Fibroblast of skin of back (primary cell): ENCODE results near the gene NXPH2. TPM values are rescaled to one million over a fixed set of nuclear protein-coding genes. Genes with fewer than 3 reads are reported as not detected.

ENCODE experiments used
- DNase-seq: peaks from one replicate; pipeline ENCODE4 v3.0.0-alpha.2; 2013
- polyA plus RNA-seq, 2 experiments: library from polyadenylated mRNA; unstranded; fragments of 120-200 nt; gene quantifications; one replicate each; pipeline ENCODE4 v1.2.1, GENCODE V29; 2013; ENCODE audit not compliant: insufficient read length in 2 of 2

Gene NXPH2
- polyA plus RNA-seq (2013, experiment 1 of 2; ENCODE audit: insufficient read length), result not detected
- not detected for polyA plus RNA-seq (2013, experiment 2 of 2; ENCODE audit: insufficient read length)

GRCh38 chr2:138779781-138780445 lies at the start of gene NXPH2:
TSS of gene NXPH2 (minus strand) at chr2:138780390. CDS start at chr2:138780241, 149 bp downstream.
- DNase-seq, result no peak

- DNase-seq, result peak; percentile 7
Measured at GRCh38 chr2:138829326-138829919, 49.2 kb upstream of the NXPH2 start.

- DNase-seq, result peak; percentile 66
Measured at GRCh38 chr2:138827426-138828054, 47.4 kb upstream of the NXPH2 start.

- no peak for DNase-seq
Measured at GRCh38 chr2:138823666-138824065, 43.5 kb upstream of the NXPH2 start.

- no peak for DNase-seq
Measured at GRCh38 chr2:138819964-138820363, 39.8 kb upstream of the NXPH2 start.

- no peak for DNase-seq
Measured at GRCh38 chr2:138818556-138818955, 38.4 kb upstream of the NXPH2 start.

GRCh38 chr2:138814123-138814898 lies 34.1 kb upstream of the NXPH2 start:
- no peak for DNase-seq

- DNase-seq, result no peak
Measured at GRCh38 chr2:138811431-138811830, 31.2 kb upstream of the NXPH2 start.

- no peak for DNase-seq
Measured at GRCh38 chr2:138794724-138795123, 14.5 kb upstream of the NXPH2 start.

GRCh38 chr2:138787053-138787666 lies 7.0 kb upstream of the NXPH2 start:
- peak; percentile 20 for DNase-seq

GRCh38 chr2:138782383-138782782 lies 2.2 kb upstream of the NXPH2 start:
- DNase-seq, result no peak

- no peak for DNase-seq
Measured at GRCh38 chr2:138780908-138781307, 718 bp upstream of the NXPH2 start.

- no peak for DNase-seq
Measured at GRCh38 chr2:138780446-138780880, 273 bp upstream of the NXPH2 start.

GRCh38 chr2:138779406-138779780 lies 797 bp downstream of the NXPH2 start:
- no peak for DNase-seq

- DNase-seq, result peak; percentile 43
Measured at GRCh38 chr2:138777996-138778395, 2.2 kb downstream of the NXPH2 start.

- no peak for DNase-seq
Measured at GRCh38 chr2:138775736-138776135, 4.5 kb downstream of the NXPH2 start.

- no peak for DNase-seq
Measured at GRCh38 chr2:138771534-138771933, 8.7 kb downstream of the NXPH2 start.

GRCh38 chr2:138767101-138767500 lies 13.1 kb downstream of the NXPH2 start:
- DNase-seq, result no peak

GRCh38 chr2:138766464-138766863 lies 13.7 kb downstream of the NXPH2 start:
- no peak for DNase-seq

GRCh38 chr2:138763971-138764370 lies 16.2 kb downstream of the NXPH2 start:
- DNase-seq, result no peak

- DNase-seq, result no peak
Measured at GRCh38 chr2:138762533-138762932, 17.7 kb downstream of the NXPH2 start.

- DNase-seq, result no peak
Measured at GRCh38 chr2:138760676-138761075, 19.5 kb downstream of the NXPH2 start.

GRCh38 chr2:138757384-138757783 lies 22.8 kb downstream of the NXPH2 start:
- no peak for DNase-seq
